ACC112 (cell line): Measurements from ENCODE around the gene COA1.
A peak's percentile ranks its signal among the peaks of the same experiment; 100 is the strongest.

Experiments used
- H2AFZ ChIP-seq: fragments of 200-600 bp; sonication (generic); one replicate; pipeline ENCODE4 v1.6.0; 2017; ENCODE audit warnings: antibody characterized with exemption, low read length; ENCODE audit not compliant: unreplicated experiment
- H3K27ac ChIP-seq: fragments of 200-600 bp; sonication (generic); 2 replicates; pipeline ENCODE4 v1.5.1; 2014; ENCODE audit warnings: low read depth, mild to moderate bottlenecking, antibody characterized with exemption, low read length, moderate library complexity
- H3K27me3 ChIP-seq: fragments of 200-600 bp; sonication (generic); 2 replicates; pipeline ENCODE4 v1.6.1; 2014; ENCODE audit warnings: mild to moderate bottlenecking, antibody characterized with exemption, low read length, moderate library complexity, mixed read lengths; ENCODE audit not compliant: insufficient read depth
- H3K36me3 ChIP-seq: fragments of 200-600 bp; sonication (generic); 2 replicates; pipeline ENCODE4 v1.6.1; 2016; ENCODE audit warnings: mild to moderate bottlenecking, antibody characterized with exemption, low read length, moderate library complexity, mixed read lengths; ENCODE audit not compliant: insufficient read depth
- H3K4me1 ChIP-seq: fragments of 200-600 bp; sonication (generic); one replicate; pipeline ENCODE4 v1.6.1; 2016; ENCODE audit warnings: low read length, mixed read lengths; ENCODE audit not compliant: insufficient read depth, unreplicated experiment, control insufficient read depth
- H3K4me3 ChIP-seq: fragments of 200-600 bp; sonication (generic); 2 replicates; pipeline ENCODE4 v1.5.1; 2014; ENCODE audit warnings: mild to moderate bottlenecking, low read depth, low read length
- H3K79me2 ChIP-seq: fragments of 200-600 bp; sonication (generic); one replicate; pipeline ENCODE4 v1.6.0; 2016; ENCODE audit warnings: low read length; ENCODE audit not compliant: control insufficient read depth, unreplicated experiment, insufficient read depth

Gene COA1

GRCh38 chr7:43592326-43592725 is 137.0 kb downstream of the COA1 start:
- peaks cover 88% of the 10 kb centered on the region for H3K79me2 ChIP-seq

GRCh38 chr7:43591558-43592180 is 137.7 kb downstream of the COA1 start:
- Histone ChIP-seq H3K79me2 (peaks cover 94% of the 10 kb centered on the region), H2AFZ (no peak overlapping the region), H3K4me3 (peak overlapping the region; percentile 26; the same call in 1 of the 2 replicates), H3K36me3 (peaks cover 6% of the 10 kb centered on the region; the same call in 1 of the 2 replicates), H3K4me1 (peaks cover 47% of the 10 kb centered on the region), H3K27me3 (no peaks in the 10 kb centered on the region), H3K27ac (peak overlapping the region; percentile 67)

More at GRCh38 chr7:43592326-43592725, 137.0 kb downstream of the COA1 start:
- peak overlapping the region; percentile 67 for H3K27ac ChIP-seq
- peaks cover 45% of the 10 kb centered on the region for H3K4me1 ChIP-seq
- H3K36me3 ChIP-seq, result peaks cover 6% of the 10 kb centered on the region; the same call in 1 of the 2 replicates
- no peaks in the 10 kb centered on the region for H3K27me3 ChIP-seq
- no peak overlapping the region for H3K4me3 ChIP-seq
- H2AFZ ChIP-seq, result no peak overlapping the region

GRCh38 chr7:43590862-43591557 is 138.3 kb downstream of the COA1 start:
- Histone ChIP-seq H3K79me2 (peaks cover 96% of the 10 kb centered on the region), H2AFZ (no peak overlapping the region), H3K4me3 (peak overlapping the region; percentile 26; the same call in 1 of the 2 replicates), H3K27ac (peak overlapping the region; percentile 67), H3K36me3 (peaks cover 2% of the 10 kb centered on the region; the same call in 1 of the 2 replicates), H3K27me3 (no peaks in the 10 kb centered on the region), H3K4me1 (peaks cover 46% of the 10 kb centered on the region)

GRCh38 chr7:43589728-43590127 is 139.6 kb downstream of the COA1 start:
- no peaks in the 10 kb centered on the region for H3K36me3 ChIP-seq
- no peak overlapping the region for H3K4me3 ChIP-seq
- H3K79me2 ChIP-seq, result peaks cover 97% of the 10 kb centered on the region
- peaks cover 51% of the 10 kb centered on the region for H3K4me1 ChIP-seq
- no peaks in the 10 kb centered on the region for H3K27me3 ChIP-seq
- H3K27ac ChIP-seq, result no peak overlapping the region
- H2AFZ ChIP-seq, result no peak overlapping the region
